DMS79 (cell line): Measurements from ENCODE around the gene SLC24A4.

ENCODE experiments used
- DNase-seq: peaks from one replicate; lab custom pipeline; 2025; lab: John Stamatoyannopoulos, UW

Gene SLC24A4

GRCh38 chr14:92475451-92476187 is 152.7 kb downstream of the SLC24A4 start:
- DNase-seq: no peak

- no peak for DNase-seq
These were observed 157.9 kb downstream of the SLC24A4 start for GRCh38 chr14:92480856-92481255.

- no peak for DNase-seq
These were observed 158.4 kb downstream of the SLC24A4 start for GRCh38 chr14:92481386-92481785.

- DNase-seq: no peak
These were observed 159.0 kb downstream of the SLC24A4 start for GRCh38 chr14:92481811-92482555.

GRCh38 chr14:92482621-92483319 is 159.8 kb downstream of the SLC24A4 start:
- no peak for DNase-seq

GRCh38 chr14:92484132-92484823 is 161.3 kb downstream of the SLC24A4 start:
- no peak for DNase-seq

- DNase-seq: no peak
These were observed 163.9 kb downstream of the SLC24A4 start for GRCh38 chr14:92486881-92487280.

- no peak for DNase-seq
These were observed 164.7 kb downstream of the SLC24A4 start for GRCh38 chr14:92487513-92488133.

- no peak for DNase-seq
These were observed 166.7 kb downstream of the SLC24A4 start for GRCh38 chr14:92489394-92490238.

- DNase-seq: no peak
These were observed 167.4 kb downstream of the SLC24A4 start for GRCh38 chr14:92490239-92490959.

GRCh38 chr14:92491782-92492181 is 168.8 kb downstream of the SLC24A4 start:
- no peak for DNase-seq

GRCh38 chr14:92492258-92492657 is 169.3 kb downstream of the SLC24A4 start:
- no peak for DNase-seq

GRCh38 chr14:92493024-92493423 is 170.1 kb downstream of the SLC24A4 start:
- no peak for DNase-seq

- no peak for DNase-seq
These were observed 170.5 kb downstream of the SLC24A4 start for GRCh38 chr14:92493492-92493891.

- DNase-seq: no peak
These were observed 171.5 kb downstream of the SLC24A4 start for GRCh38 chr14:92494512-92494911.

- no peak for DNase-seq
These were observed 172.1 kb downstream of the SLC24A4 start for GRCh38 chr14:92495027-92495426.

GRCh38 chr14:92496191-92496857 is 173.4 kb downstream of the SLC24A4 start:
- no peak for DNase-seq

- DNase-seq: no peak
These were observed 174.4 kb downstream of the SLC24A4 start for GRCh38 chr14:92497391-92497790.

GRCh38 chr14:92499234-92499633 is 176.3 kb downstream of the SLC24A4 start:
- no peak for DNase-seq
